ENCODE data around the gene FNDC3B.

FNDC3B gene

GRCh38 chr3:172441581-172441980 is 402.2 kb downstream of the FNDC3B start:
- no peak for DNase-seq

GRCh38 chr3:172442606-172443005 is 403.2 kb downstream of the FNDC3B start:
- no peak for DNase-seq

- DNase-seq, result no peak
These were observed 405.4 kb downstream of the FNDC3B start for GRCh38 chr3:172444821-172445220.

- no peak for DNase-seq
These were observed 406.8 kb downstream of the FNDC3B start for GRCh38 chr3:172446198-172446597.

DNA sequence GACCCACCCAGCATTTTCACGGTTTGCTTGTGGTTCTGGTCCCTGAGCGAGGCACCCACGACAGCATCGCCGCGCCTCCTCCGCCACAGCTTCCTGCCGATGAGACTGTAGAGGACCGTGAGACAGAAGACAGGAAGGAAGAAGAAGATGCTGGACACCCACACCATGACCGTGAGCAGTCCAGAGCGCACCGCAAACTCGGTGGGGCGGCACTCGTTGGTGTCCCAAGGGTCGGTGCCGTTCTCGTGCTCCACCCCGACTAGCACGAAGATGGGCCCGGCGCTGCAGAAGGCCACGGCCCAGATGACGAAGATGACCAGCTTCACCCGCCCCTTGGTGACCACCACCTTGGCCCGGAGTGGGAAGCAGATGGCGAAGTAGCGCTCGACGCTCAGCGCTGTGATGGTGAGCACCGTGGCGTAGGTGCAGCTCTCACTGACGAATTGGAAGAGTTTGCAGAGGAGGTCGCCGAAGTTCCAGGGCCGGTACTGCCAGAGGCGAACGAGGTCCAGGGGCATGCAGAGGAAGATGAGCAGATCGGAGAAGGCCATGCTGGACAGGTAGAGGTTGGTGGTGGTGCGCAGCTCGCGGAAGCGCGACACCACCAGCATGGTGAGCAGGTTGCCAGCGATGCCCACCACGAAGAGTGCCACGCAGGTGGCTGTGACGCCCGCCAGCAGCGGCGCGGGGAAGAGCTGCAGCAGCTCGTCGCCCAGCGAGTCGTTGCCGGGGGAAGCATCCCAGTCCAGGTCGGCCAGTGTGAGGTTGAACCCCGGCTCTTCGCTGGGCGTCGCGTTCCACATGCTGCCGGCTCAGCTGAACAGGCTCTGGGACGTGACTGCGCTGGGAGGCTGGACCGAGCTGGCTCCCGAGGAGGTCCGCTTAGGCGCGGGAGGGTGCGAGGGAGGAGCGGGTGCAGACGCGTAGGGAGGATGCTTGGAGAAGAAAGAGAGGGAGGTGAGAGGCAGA is 408.5 kb downstream of the FNDC3B start, which contains the start of gene GHSR:
Gene GHSR (minus strand): TSS at position 846 of the 969 bp plus-strand sequence. CDS start 43 bp downstream, at position 803.
- no peak for DNase-seq

- no peak for DNase-seq
These were observed 409.5 kb downstream of the FNDC3B start for GRCh38 chr3:172448661-172449465.

GRCh38 chr3:172449466-172450149 is 410.2 kb downstream of the FNDC3B start:
- peak; percentile 35 for DNase-seq

Measured in fibroblast of upper back skin (primary cell).